HG03159 (cell line): Measurements from ENCODE around the gene MMADHC.

Experiments
- ATAC-seq: cut with Tn5 transposase; IDR thresholded peaks from one replicate; pipeline ENCODE4 v1.9.1; 2021; ENCODE audit warnings: mild to moderate bottlenecking, moderate library complexity; ENCODE audit not compliant: unreplicated experiment

The MMADHC gene

GRCh38 chr2:149559341-149560068 lies 28.1 kb downstream of the MMADHC start:
- no peak for ATAC-seq

- ATAC-seq = no peak
Measured at GRCh38 chr2:149556452-149556851, 31.1 kb downstream of the MMADHC start.

- no peak for ATAC-seq
Measured at GRCh38 chr2:149552830-149553229, 34.7 kb downstream of the MMADHC start.

GRCh38 chr2:149552226-149552625 lies 35.3 kb downstream of the MMADHC start:
- no peak for ATAC-seq

- ATAC-seq = no peak
Measured at GRCh38 chr2:149544692-149545091, 42.9 kb downstream of the MMADHC start.

- no peak for ATAC-seq
Measured at GRCh38 chr2:149543845-149544244, 43.7 kb downstream of the MMADHC start.

- no peak for ATAC-seq
Measured at GRCh38 chr2:149540138-149540537, 47.4 kb downstream of the MMADHC start.

- ATAC-seq = no peak
Measured at GRCh38 chr2:149538138-149538833, 49.3 kb downstream of the MMADHC start.

- no peak for ATAC-seq
Measured at GRCh38 chr2:149537092-149537726, 50.4 kb downstream of the MMADHC start.

- ATAC-seq = no peak
Measured at GRCh38 chr2:149536649-149537048, 50.9 kb downstream of the MMADHC start.

GRCh38 chr2:149534674-149535073 lies 52.9 kb downstream of the MMADHC start:
- ATAC-seq = no peak

- no peak for ATAC-seq
Measured at GRCh38 chr2:149528983-149529382, 58.6 kb downstream of the MMADHC start.

GRCh38 chr2:149527998-149528755 lies 59.4 kb downstream of the MMADHC start:
- ATAC-seq = no peak

GRCh38 chr2:149526689-149527088 lies 60.9 kb downstream of the MMADHC start:
- ATAC-seq = no peak

GRCh38 chr2:149525323-149525722 lies 62.3 kb downstream of the MMADHC start:
- no peak for ATAC-seq
